IPS-20b (cell line): ENCODE data around the gene PCED1A.

Experiments used
- H3K27ac ChIP-seq: one replicate; pipeline ENCODE4 v1.5.1; 2013; ENCODE audit warnings: low read length
- H3K27me3 ChIP-seq: 2 replicates; pipeline ENCODE4 v1.6.1; 2013; ENCODE audit warnings: mild to moderate bottlenecking, low read length, inconsistent platforms; ENCODE audit not compliant: insufficient read depth
- H3K36me3 ChIP-seq: 2 replicates; pipeline ENCODE4 v1.6.1; 2013; ENCODE audit warnings: low read depth, mild to moderate bottlenecking, inconsistent platforms, low read length, moderate library complexity; ENCODE audit not compliant: insufficient read depth
- H3K4me1 ChIP-seq: 2 replicates; pipeline ENCODE4 v1.6.1; 2013; ENCODE audit warnings: mild to moderate bottlenecking, control low read depth, inconsistent platforms, low read length, moderate library complexity; ENCODE audit not compliant: insufficient read depth
- H3K4me3 ChIP-seq: 2 replicates; pipeline ENCODE4 v1.5.1; 2013; ENCODE audit warnings: mild to moderate bottlenecking, low read length, inconsistent platforms
- H3K9ac ChIP-seq: 2 replicates; pipeline ENCODE4 v1.6.1; 2013; ENCODE audit warnings: low read depth, mild to moderate bottlenecking, inconsistent platforms, low read length, moderate library complexity
- H3K9me3 ChIP-seq: 2 replicates; pipeline ENCODE4 v1.6.1; 2013; ENCODE audit warnings: mild to moderate bottlenecking, low read depth, low read length, inconsistent platforms; ENCODE audit not compliant: insufficient read depth

PCED1A gene

DNA sequence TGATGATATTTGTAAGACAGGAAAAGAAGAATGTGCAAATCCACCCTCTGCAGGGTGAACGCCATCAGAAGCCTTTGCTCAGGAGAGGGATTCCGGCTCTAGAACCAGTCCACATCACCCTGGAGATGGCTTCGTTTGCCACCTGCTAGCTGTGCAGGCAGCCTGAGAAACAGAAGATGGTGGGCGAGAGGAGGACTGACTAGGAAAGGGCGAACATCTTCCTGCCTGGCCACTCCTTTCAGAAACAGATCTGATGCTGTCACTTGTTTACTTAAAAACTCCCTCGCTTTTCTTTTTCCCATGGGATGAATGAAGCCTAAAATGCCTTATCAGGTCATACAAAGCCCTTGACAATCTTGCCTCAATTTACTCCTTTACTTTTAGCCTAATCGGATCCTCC lies 34.0 kb upstream of the PCED1A start:
- Histone ChIP-seq H3K27ac (no peak overlapping the region), H3K4me3 (peak overlapping the region; percentile 92), H3K27me3 (peaks cover 28% of the 10 kb centered on the region), H3K4me1 (peaks cover 8% of the 10 kb centered on the region; the same call in 1 of the 2 replicates), H3K36me3 (no peaks in the 10 kb centered on the region), H3K9ac (peak overlapping the region; percentile 88; the same call in 1 of the 2 replicates), H3K9me3 (no peaks in the 10 kb centered on the region)

DNA sequence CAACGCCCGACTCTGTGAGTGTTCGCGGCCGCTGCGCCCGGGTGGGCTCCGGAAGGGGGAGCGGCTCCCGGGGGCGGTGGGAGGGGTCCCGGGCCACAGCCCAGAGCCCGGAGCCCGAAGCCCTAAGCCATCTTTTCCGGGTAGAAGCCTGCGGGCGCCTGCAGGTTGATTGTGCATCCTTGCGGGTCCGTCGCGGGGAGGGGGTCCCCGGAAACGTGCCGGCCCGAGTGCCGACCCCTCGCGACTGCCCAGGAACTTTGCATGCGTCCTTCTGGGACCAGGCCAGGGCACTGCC lies 33.2 kb upstream of the PCED1A start:
- no peaks in the 10 kb centered on the region for H3K36me3 ChIP-seq
- peak overlapping the region; percentile 92 for H3K4me3 ChIP-seq
- H3K4me1 ChIP-seq, result peaks cover 5% of the 10 kb centered on the region; the same call in 1 of the 2 replicates
- peaks cover 33% of the 10 kb centered on the region for H3K27me3 ChIP-seq
- peak overlapping the region; percentile 67 for H3K27ac ChIP-seq
- no peaks in the 10 kb centered on the region for H3K9me3 ChIP-seq
- peak overlapping the region; percentile 88; the same call in 1 of the 2 replicates for H3K9ac ChIP-seq

DNA sequence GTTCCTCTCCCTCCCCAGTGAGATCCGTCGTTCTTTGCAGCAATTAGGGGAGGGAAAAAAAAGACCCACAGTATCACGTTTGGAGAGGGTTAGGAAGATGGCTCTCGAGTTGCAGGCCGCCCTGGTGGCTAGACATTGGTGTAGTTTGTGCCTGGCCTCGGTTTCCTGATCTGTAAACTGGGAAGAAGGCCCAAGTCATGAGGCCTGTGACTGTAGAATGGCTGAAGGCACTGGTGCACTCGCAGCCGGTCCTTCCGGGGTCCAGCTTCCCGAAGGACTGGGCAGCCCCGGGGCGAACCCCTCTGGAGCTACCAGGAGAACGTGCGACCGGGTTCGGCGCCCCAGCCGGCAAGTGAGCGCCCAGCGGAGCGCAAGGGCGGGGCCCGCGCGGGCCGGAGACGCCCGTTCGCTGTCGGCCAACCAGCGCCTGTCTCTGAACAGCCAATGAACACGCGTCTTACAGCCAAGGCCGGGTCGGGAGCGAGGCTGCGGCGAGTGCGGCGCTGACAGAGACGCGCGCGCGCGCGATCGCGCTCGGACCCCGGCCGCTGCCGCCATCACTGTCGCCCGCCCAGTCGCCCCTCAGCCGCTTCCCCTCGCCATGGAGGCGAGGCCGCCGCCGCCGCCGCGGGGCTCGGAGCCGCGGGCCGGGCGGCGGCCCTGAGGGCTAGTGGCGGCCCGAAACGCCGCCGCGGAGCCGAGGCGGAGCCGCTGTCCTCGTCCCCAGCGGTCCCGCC lies 32.7 kb upstream of the PCED1A start, which contains the start of gene PTPRA:
Gene PTPRA (plus strand): TSS at position 472 of the 737 bp plus-strand sequence. CDS start 90,797 bp downstream, outside the sequence.
- Histone ChIP-seq H3K9me3 (no peaks in the 10 kb centered on the region), H3K27ac (peak within 1 kb of the TSS; percentile 67)

DNA sequence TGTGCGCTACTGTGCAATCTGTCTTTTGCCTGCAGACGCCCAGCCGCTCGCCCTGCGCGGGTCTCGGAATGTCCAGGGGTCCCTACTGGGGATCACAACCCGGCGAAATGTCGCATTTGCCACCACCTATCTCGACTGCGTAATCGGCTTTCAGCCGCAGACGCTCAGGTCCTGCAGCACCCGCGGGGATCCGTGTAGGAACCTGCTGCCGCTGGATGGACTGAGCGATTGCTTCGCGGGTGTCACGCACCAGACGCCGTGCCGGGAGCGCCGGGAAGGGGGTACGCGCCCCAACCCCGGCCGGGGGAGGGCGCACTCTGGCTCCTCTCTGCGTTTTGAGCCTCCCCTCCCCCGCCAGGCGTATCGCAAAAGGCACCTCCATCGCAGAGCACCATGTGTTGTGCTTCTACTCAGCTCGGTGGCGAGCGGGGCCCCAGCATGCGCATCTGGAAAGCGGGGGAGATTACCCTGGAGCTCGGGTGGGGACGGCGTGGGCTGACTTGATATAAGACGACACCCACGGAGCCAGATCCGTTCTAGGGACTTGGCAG lies 32.1 kb upstream of the PCED1A start:
- Histone ChIP-seq H3K36me3 (no peaks in the 10 kb centered on the region), H3K27me3 (peaks cover 33% of the 10 kb centered on the region), H3K4me1 (peaks cover 5% of the 10 kb centered on the region; the same call in 1 of the 2 replicates), H3K9ac (peak overlapping the region; percentile 65; the same call in 1 of the 2 replicates), H3K4me3 (peak overlapping the region; percentile 92), H3K27ac (no peak overlapping the region), H3K9me3 (no peaks in the 10 kb centered on the region)

More for the DNA sequence above, 32.7 kb upstream of the PCED1A start, which contains the start of gene PTPRA:
- Histone ChIP-seq H3K4me1 (peaks cover 5% of the 10 kb centered on the region; the same call in 1 of the 2 replicates), H3K4me3 (peak within 1 kb of the TSS; percentile 92), H3K27me3 (peaks cover 33% of the 10 kb centered on the region), H3K36me3 (no peaks in the 10 kb centered on the region), H3K9ac (peak within 1 kb of the TSS; percentile 88; the same call in 1 of the 2 replicates)

DNA sequence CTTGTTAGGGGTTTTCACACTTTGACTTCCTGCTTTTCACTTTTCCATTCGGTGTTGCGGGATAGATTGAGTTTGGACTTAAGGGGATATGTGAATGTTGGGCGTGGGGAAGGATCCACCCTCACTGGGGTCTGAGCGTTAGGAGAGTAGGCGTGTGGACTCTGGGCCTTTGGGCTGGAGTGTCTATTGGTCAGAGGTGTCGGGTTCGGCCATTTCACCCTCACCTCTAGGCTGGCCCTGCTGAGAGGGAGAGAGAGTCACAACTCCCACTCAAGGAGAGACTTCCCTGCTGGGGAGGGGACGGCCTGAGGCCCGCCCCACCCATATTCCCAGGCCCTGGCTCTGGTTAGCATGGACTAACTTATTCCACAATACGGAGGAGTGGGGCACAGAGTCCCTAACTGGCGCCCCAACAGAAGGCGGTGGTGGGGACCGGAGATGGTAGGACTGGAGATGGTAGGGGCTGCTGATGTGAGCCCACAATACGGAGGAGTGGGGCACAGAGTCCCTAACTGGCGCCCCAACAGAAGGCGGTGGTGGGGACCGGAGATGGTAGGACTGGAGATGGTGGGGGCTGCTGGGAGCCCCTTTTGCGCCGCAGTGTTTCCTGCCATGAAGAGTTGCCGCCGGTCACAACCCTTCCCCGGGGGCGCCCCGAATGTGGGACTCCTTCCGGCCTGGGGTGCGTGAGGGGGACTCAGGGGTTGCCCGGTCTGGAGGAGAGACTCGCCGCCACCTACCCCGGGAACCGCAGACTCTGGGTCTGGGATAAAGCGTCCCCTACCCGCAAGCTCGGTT lies 31.4 kb upstream of the PCED1A start:
- Histone ChIP-seq H3K9me3 (no peaks in the 10 kb centered on the region), H3K4me3 (peak overlapping the region; percentile 92), H3K27me3 (peaks cover 33% of the 10 kb centered on the region), H3K4me1 (peaks cover 5% of the 10 kb centered on the region; the same call in 1 of the 2 replicates), H3K9ac (peak overlapping the region; percentile 65; the same call in 1 of the 2 replicates), H3K36me3 (no peaks in the 10 kb centered on the region), H3K27ac (no peak overlapping the region)

DNA sequence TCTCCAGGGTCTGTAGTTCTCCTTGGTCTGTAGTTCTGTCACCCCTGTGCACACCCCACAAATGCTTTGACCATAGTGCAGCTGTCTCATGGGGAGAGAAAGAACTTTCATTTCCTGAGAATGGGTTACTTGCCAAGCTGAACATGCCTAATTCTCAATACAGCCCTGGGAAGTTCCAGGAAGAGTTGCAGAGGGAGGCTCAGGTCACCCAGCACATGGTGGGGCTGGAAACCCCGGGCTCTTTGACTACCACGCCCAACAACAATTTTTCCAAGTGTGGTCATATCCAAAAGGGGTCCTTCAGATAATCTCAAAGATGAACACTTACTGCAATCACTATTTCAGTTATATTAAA lies 30.6 kb upstream of the PCED1A start:
- no peak overlapping the region for H3K9ac ChIP-seq
- peaks cover 5% of the 10 kb centered on the region; the same call in 1 of the 2 replicates for H3K4me1 ChIP-seq
- no peaks in the 10 kb centered on the region for H3K9me3 ChIP-seq
- H3K4me3 ChIP-seq, result no peak overlapping the region
- H3K27ac ChIP-seq, result no peak overlapping the region
- H3K36me3 ChIP-seq, result no peaks in the 10 kb centered on the region
- H3K27me3 ChIP-seq, result peaks cover 33% of the 10 kb centered on the region

DNA sequence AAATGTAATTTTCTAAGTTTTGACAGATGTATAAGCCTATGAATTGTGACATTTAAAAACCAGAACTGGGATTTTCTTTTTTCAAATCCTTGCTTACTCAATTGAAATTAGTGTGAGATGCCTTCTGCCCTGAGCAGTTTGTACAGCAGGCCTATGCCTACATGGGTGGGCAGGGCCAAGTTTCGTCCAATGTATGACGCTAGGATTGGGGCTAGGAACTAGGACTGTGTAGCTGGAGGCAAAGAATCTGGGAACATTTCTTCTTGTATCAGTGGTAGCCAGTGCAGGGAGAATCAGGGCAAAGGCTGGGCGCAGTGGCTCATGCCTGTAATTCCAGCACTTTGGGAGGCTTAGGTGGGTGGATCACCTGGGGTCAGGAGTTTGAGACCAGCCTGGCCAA lies 28.9 kb upstream of the PCED1A start:
- no peaks in the 10 kb centered on the region for H3K36me3 ChIP-seq
- H3K9ac ChIP-seq, result no peak overlapping the region
- H3K27ac ChIP-seq, result no peak overlapping the region

DNA sequence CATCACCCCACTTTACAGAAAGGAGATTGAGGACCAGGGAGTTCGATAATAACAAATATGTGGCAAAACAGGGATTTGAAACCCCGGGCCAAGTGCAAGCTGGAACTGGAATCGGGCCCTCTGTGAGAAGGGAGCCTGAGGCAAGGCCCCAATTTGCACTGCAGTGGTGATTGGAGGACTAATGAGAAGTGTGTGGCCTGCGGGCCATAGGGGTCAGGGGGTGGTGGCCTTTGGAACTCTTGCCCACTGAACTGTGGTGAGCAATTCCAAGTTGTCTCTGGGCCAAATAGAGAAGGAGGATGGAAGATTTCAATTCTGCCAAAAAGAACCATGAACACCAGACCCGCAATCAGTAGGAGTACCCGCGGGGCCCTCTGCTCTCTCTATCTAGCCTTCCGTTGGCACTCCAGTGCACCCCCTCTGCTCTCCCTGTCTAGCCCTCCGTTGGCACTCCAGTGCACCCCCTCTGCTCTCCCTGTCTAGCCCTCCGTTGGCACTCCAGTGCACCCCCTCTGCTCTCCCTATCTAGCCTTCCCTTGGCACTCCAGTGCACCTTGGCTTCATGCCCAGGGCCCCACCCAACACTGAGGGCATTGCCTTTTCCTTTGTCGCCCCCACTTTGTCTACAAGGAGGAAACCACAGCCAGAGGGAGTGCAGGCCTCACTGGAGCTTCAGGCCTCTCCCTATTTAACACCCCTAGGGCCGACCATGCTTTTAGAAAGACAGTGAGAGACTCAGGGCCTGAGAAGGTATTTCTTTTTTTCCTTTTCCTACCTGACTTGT lies 26.8 kb upstream of the PCED1A start:
- Histone ChIP-seq H3K27me3 (peaks cover 25% of the 10 kb centered on the region), H3K4me1 (no peaks in the 10 kb centered on the region; the same call in 1 of the 2 replicates), H3K36me3 (no peaks in the 10 kb centered on the region; the same call in 1 of the 2 replicates), H3K9ac (no peak overlapping the region), H3K4me3 (no peak overlapping the region), H3K27ac (no peak overlapping the region), H3K9me3 (no peaks in the 10 kb centered on the region)

More for the DNA sequence above, 28.9 kb upstream of the PCED1A start:
- no peaks in the 10 kb centered on the region; the same call in 1 of the 2 replicates for H3K4me1 ChIP-seq
- peaks cover 33% of the 10 kb centered on the region for H3K27me3 ChIP-seq
- H3K4me3 ChIP-seq, result no peak overlapping the region
- H3K9me3 ChIP-seq, result no peaks in the 10 kb centered on the region

DNA sequence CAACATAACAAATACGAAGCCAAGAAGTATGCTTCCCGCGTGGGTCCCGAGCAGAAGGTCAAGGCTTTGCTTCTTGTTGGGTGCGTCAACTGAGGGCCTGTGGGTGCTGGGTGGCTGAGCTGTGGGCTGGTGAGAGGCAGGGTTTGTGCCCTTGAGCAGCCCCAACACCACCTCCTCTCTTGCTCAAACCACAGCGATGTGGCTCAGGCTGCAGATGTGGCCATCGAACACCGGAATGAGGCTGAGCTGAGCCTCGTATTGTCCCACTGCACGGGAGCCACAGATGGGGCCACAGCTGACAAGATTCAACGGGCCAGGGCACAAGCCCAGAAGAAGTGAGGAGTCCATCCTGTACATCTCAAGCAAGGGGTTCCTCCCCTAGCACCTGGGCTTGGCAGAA lies 25.8 kb upstream of the PCED1A start:
- H3K9ac ChIP-seq, result no peak overlapping the region
- peaks cover 14% of the 10 kb centered on the region for H3K27me3 ChIP-seq
- H3K4me1 ChIP-seq, result no peaks in the 10 kb centered on the region; the same call in 1 of the 2 replicates
- H3K4me3 ChIP-seq, result no peak overlapping the region
- no peak overlapping the region for H3K27ac ChIP-seq
- H3K36me3 ChIP-seq, result no peaks in the 10 kb centered on the region; the same call in 1 of the 2 replicates
- no peaks in the 10 kb centered on the region for H3K9me3 ChIP-seq

DNA sequence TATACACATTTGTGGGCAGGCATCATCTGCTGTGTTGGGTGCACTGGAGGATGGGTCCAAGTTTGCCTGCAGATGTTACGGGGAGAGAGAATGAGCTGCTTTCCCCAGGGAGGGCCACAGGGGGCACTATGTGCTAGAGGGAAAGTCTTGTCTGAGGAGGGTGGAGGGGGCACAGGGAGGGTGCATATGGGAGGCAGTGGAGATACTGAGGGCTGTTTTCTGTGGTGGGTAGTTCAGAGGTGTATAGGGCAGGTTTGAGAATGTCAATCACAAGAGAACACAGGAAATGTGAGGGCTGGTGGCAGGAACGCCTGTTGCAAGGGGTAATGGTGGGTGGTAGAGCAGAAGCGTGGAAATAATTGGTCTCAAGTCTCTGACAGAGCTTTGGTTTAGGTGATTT lies 25.2 kb upstream of the PCED1A start:
- Histone ChIP-seq H3K9ac (no peak overlapping the region), H3K9me3 (no peaks in the 10 kb centered on the region), H3K27ac (no peak overlapping the region), H3K27me3 (peaks cover 8% of the 10 kb centered on the region), H3K36me3 (no peaks in the 10 kb centered on the region; the same call in 1 of the 2 replicates), H3K4me3 (no peak overlapping the region), H3K4me1 (no peaks in the 10 kb centered on the region)

DNA sequence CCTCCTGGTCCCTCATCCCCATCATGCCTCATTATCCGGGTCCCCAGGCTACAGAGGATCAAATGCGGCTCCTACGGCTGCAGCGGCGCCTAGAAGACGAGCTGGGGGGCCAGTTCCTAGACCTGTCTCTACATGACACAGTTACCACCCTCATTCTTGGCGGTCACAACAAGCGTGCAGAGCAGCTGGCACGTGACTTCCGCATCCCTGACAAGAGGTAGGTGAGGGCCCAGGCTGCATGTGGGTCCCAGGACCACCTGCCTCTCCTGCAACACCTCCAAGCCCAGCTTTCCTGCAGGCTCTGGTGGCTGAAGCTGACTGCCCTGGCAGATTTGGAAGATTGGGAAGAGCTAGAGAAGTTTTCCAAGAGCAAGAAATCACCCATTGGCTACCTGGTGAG lies 24.6 kb upstream of the PCED1A start:
- Histone ChIP-seq H3K4me1 (no peaks in the 10 kb centered on the region), H3K4me3 (no peak overlapping the region), H3K9ac (no peak overlapping the region), H3K27ac (no peak overlapping the region), H3K27me3 (0 out of 2 replicates have a peak, but pooled peaks cover 5% of the 10 kb centered on the region), H3K36me3 (no peaks in the 10 kb centered on the region; the same call in 1 of the 2 replicates), H3K9me3 (no peaks in the 10 kb centered on the region)
